GM23338 (cell line): ENCODE measurements around the gene REM2. TPM values are rescaled to one million over a fixed set of nuclear protein-coding genes. Genes with fewer than 3 reads are reported as not detected.
A peak's percentile ranks its signal among the peaks of the same experiment; 100 is the strongest.
"Not testable (repeated sequence)": the region's sequence is repeated elsewhere in the genome, so short reads cannot be mapped to it uniquely, and the experiment has no call there.

Experiments
- ATAC-seq: fragments of 200-7000 bp; cut with Tn5 transposase; 3 replicates; pipeline ENCODE4 v1.9.1; 2020
- DNase-seq: peaks from one replicate; pipeline ENCODE4 v3.0.0-alpha.2; 2015; ENCODE audit warnings: low spot score
- H2AFZ ChIP-seq: fragments of 200-600 bp; sonication (generic); 2 replicates; pipeline ENCODE4 v1.8.0; 2016; ENCODE audit warnings: antibody characterized with exemption, mild to moderate bottlenecking, moderate library complexity
- H3F3A ChIP-seq: fragments of 200-600 bp; sonication (generic); replicated peaks from 2 replicates; pipeline ENCODE4 v1.8.0; 2017; ENCODE audit warnings: antibody characterized with exemption, mixed run types, low read depth
- H3K27ac ChIP-seq: fragments of 200-600 bp; sonication (generic); 2 replicates; pipeline ENCODE4 v1.6.1; 2016; ENCODE audit warnings: low read depth
- H3K27me3 ChIP-seq: fragments of 200-600 bp; sonication (generic); 2 replicates; pipeline ENCODE4 v1.8.0; 2016; ENCODE audit warnings: mild to moderate bottlenecking, mixed run types, moderate library complexity; ENCODE audit not compliant: insufficient read depth
- H3K36me3 ChIP-seq: fragments of 200-600 bp; sonication (generic); 2 replicates; pipeline ENCODE4 v1.8.0; 2016; ENCODE audit warnings: mild to moderate bottlenecking; ENCODE audit not compliant: insufficient read depth
- H3K4me1 ChIP-seq: fragments of 200-600 bp; sonication (generic); 2 replicates; pipeline ENCODE4 v1.8.0; 2016; ENCODE audit warnings: mild to moderate bottlenecking, moderate library complexity; ENCODE audit not compliant: insufficient read depth
- H3K4me2 ChIP-seq: fragments of 200-600 bp; sonication (generic); 2 replicates; pipeline ENCODE4 v1.7.1; 2017; ENCODE audit warnings: mixed run types
- H3K4me3 ChIP-seq: fragments of 200-600 bp; sonication (generic); 2 replicates; pipeline ENCODE4 v1.6.1; 2016; ENCODE audit warnings: mixed run types
- H3K79me2 ChIP-seq: fragments of 200-600 bp; sonication (generic); replicated peaks from 2 replicates; pipeline ENCODE4 v1.8.0; 2017; ENCODE audit warnings: mild to moderate bottlenecking; ENCODE audit not compliant: insufficient read depth
- H3K9me2 ChIP-seq: fragments of 200-600 bp; sonication (generic); 2 replicates; pipeline ENCODE4 v1.8.0; 2017; ENCODE audit not compliant: insufficient read depth
- H4K20me1 ChIP-seq: fragments of 200-600 bp; sonication (generic); replicated peaks from 2 replicates; pipeline ENCODE4 v1.8.0; 2017; ENCODE audit warnings: mild to moderate bottlenecking; ENCODE audit not compliant: insufficient read depth
- H3K27ac Mint-ChIP-seq: 2 replicates; pipeline ENCODE4 v1.8.0; 2020; ENCODE audit warnings: inconsistent platforms, mild to moderate bottlenecking, moderate library complexity, mixed read lengths
- H3K27me3 Mint-ChIP-seq: 3 replicates; pipeline ENCODE4 v1.8.0; 2022; ENCODE audit warnings: low read depth, mild to moderate bottlenecking, moderate library complexity, mixed read lengths, inconsistent platforms; ENCODE audit not compliant: insufficient read depth, poor library complexity
- H3K36me3 Mint-ChIP-seq: 3 replicates; pipeline ENCODE4 v1.8.0; 2021; ENCODE audit warnings: low read depth, mild to moderate bottlenecking, inconsistent platforms, moderate library complexity, mixed read lengths
- H3K4me1 Mint-ChIP-seq: 3 replicates; pipeline ENCODE4 v1.8.0; 2020; ENCODE audit warnings: mild to moderate bottlenecking, inconsistent platforms, mixed read lengths
- H3K4me3 Mint-ChIP-seq: 3 replicates; pipeline ENCODE4 v1.8.0; 2021; ENCODE audit warnings: moderate library complexity, mild to moderate bottlenecking, inconsistent platforms, mixed read lengths
- H3K9me3 Mint-ChIP-seq: 3 replicates; pipeline ENCODE4 v1.8.0; 2020; ENCODE audit warnings: moderate library complexity, mild to moderate bottlenecking, inconsistent platforms, mixed read lengths
- CREB1 ChIP-seq: fragments of 250-450 bp; sonication (Bioruptor Pico); IDR thresholded peaks from 2 replicates; pipeline ENCODE4 v1.5.0; 2020; ENCODE audit warnings: low read depth, mild to moderate bottlenecking, moderate library complexity
- CTCF ChIP-seq, 2 experiments: fragments of 200-600 bp in 1 of 2; sonication (generic) in 1 of 2; conservative IDR thresholded peaks; 2 replicates each; pipeline versions ENCODE4 v1.5.1 to v1.6.1; 2016 to 2017; ENCODE audit warnings: antibody characterized with exemption in 2 of 2, low read depth in 2 of 2, mild to moderate bottlenecking in 2 of 2, moderate library complexity in 1 of 2
- EZH2 ChIP-seq: fragments of 200-600 bp; sonication (generic); IDR thresholded peaks from one replicate; pipeline ENCODE4 v1.8.0; 2017; ENCODE audit warnings: antibody characterized with exemption, mild to moderate bottlenecking, low read depth; ENCODE audit not compliant: unreplicated experiment
- EZH2phosphoT487 ChIP-seq: fragments of 200-600 bp; sonication (generic); IDR thresholded peaks from one replicate; pipeline ENCODE4 v1.8.1; 2018; ENCODE audit warnings: antibody characterized with exemption; ENCODE audit not compliant: unreplicated experiment
- JUNB ChIP-seq: IDR thresholded peaks from one replicate; pipeline ENCODE4 v1.6.1; 2016; ENCODE audit warnings: antibody characterized with exemption; ENCODE audit not compliant: unreplicated experiment
- NANOG ChIP-seq: IDR thresholded peaks from 2 replicates; pipeline ENCODE4 v1.6.1; 2016; ENCODE audit warnings: antibody characterized with exemption, borderline replicate concordance
- REST ChIP-seq: IDR thresholded peaks from one replicate; pipeline ENCODE4 v1.6.1; 2018; ENCODE audit warnings: antibody characterized with exemption; ENCODE audit not compliant: unreplicated experiment
- STAT1 ChIP-seq: IDR thresholded peaks from one replicate; pipeline ENCODE4 v1.6.1; 2016; ENCODE audit warnings: antibody characterized with exemption; ENCODE audit not compliant: unreplicated experiment
- ZNF114 ChIP-seq: fragments of 250-450 bp; sonication (Bioruptor Pico); IDR thresholded peaks from 2 replicates; pipeline ENCODE4 v1.5.0; 2020; ENCODE audit warnings: mild to moderate bottlenecking, moderate library complexity
- ZNF331 ChIP-seq: fragments of 250-450 bp; sonication (Bioruptor Pico); IDR thresholded peaks from 2 replicates; pipeline ENCODE4 v1.5.0; 2020; ENCODE audit warnings: low read depth, mild to moderate bottlenecking, moderate library complexity
- polyA plus RNA-seq: library from polyadenylated mRNA; unstranded; fragments of >200 nt; fragmentation: Nextera tagmentation; extraction: Ambion mirVana; gene quantifications from 2 replicates; pipeline ENCODE4 v1.2.1, GENCODE V29; 2016
- total RNA-seq: library from RNA; depleted of rRNA; stranded (reverse); fragments of >200 nt; shearing (Covaris generic); gene quantifications from 2 replicates; pipeline ENCODE4 v1.2.3, GENCODE V29; 2014

The REM2 gene
- total and polyA plus RNA-seq, 2 experiments from 2014 or later: 0.31 to 2.9 TPM

- H3K27me3 ChIP-seq, H3K4me3 Mint-ChIP-seq, H3K27ac ChIP-seq, H3K4me1 ChIP-seq, H2AFZ ChIP-seq, DNase-seq, H3K27ac Mint-ChIP-seq, H3K4me3 ChIP-seq, H3K36me3 ChIP-seq, H3K36me3 Mint-ChIP-seq, H3F3A ChIP-seq, H4K20me1 ChIP-seq, H3K79me2 ChIP-seq, ATAC-seq, H3K27me3 Mint-ChIP-seq, H3K9me3 Mint-ChIP-seq, H3K4me2 ChIP-seq, H3K9me2 ChIP-seq, H3K4me1 Mint-ChIP-seq: not testable (repeated sequence)
These were observed 22.6 kb upstream of the REM2 start for GRCh38 chr14:22860377-22860776.

- H3K36me3 ChIP-seq: no peaks in the 10 kb centered on the region
- ATAC-seq: no peak
- no peak for DNase-seq
- H3K9me3 Mint-ChIP-seq: no peaks in the 10 kb centered on the region; the same call in 2 of the 3 replicates
- no peaks in the 10 kb centered on the region for H3F3A ChIP-seq
- no peak overlapping the region for H3K4me3 ChIP-seq
- H3K4me2 ChIP-seq: no peak overlapping the region
- no peak overlapping the region for H3K27ac Mint-ChIP-seq
- no peaks in the 10 kb centered on the region for H4K20me1 ChIP-seq
- no peaks in the 10 kb centered on the region for H3K9me2 ChIP-seq
- H3K4me3 Mint-ChIP-seq: no peak overlapping the region
- H3K4me1 ChIP-seq: no peaks in the 10 kb centered on the region
- H3K27ac ChIP-seq: no peak overlapping the region
- H3K79me2 ChIP-seq: no peaks in the 10 kb centered on the region
- no peaks in the 10 kb centered on the region; the same call in 2 of the 3 replicates for H3K36me3 Mint-ChIP-seq
- TF ChIP-seq JUNB (no peak), REST (no peak), EZH2 (no peak), NANOG (no peak), ZNF331 (CRISPR knock-in tag) (no peak), EZH2phosphoT487 (no peak), CREB1 (CRISPR knock-in tag) (no peak)
- H2AFZ ChIP-seq: peak overlapping the region; percentile 66; the same call in 1 of the 2 replicates
- H3K4me1 Mint-ChIP-seq: no peaks in the 10 kb centered on the region
- H3K27me3 Mint-ChIP-seq: no peaks in the 10 kb centered on the region
- H3K27me3 ChIP-seq: no peaks in the 10 kb centered on the region
These were observed 21.4 kb upstream of the REM2 start for GRCh38 chr14:22861651-22862050.

GRCh38 chr14:22864979-22865378, 18.0 kb upstream of the REM2 start:
- Mint-ChIP-seq H3K27ac (no peak overlapping the region), H3K9me3 (no peaks in the 10 kb centered on the region; the same call in 2 of the 3 replicates), H3K4me1 (no peaks in the 10 kb centered on the region; the same call in 2 of the 3 replicates), H3K27me3 (no peaks in the 10 kb centered on the region), H3K36me3 (no peaks in the 10 kb centered on the region), H3K4me3 (no peak overlapping the region; the same call in 2 of the 3 replicates)
- Histone ChIP-seq H3K9me2 (no peaks in the 10 kb centered on the region), H3K4me3 (no peak overlapping the region), H3K27me3 (no peaks in the 10 kb centered on the region), H3K79me2 (no peaks in the 10 kb centered on the region), H3K4me1 (peaks cover 5% of the 10 kb centered on the region; the same call in 1 of the 2 replicates), H3F3A (no peaks in the 10 kb centered on the region), H2AFZ (peak overlapping the region; percentile 54; the same call in 1 of the 2 replicates), H3K36me3 (no peaks in the 10 kb centered on the region), H3K4me2 (no peak overlapping the region), H4K20me1 (no peaks in the 10 kb centered on the region), H3K27ac (no peak overlapping the region)
- DNase-seq (no peak), ATAC-seq (no peak)
- TF ChIP-seq ZNF114 (CRISPR knock-in tag) (no peak), EZH2 (no peak), CTCF (conservative IDR thresholded peaks at IDR 0.05; ENCODE audit: low read depth in 2 of 2) (no peak), REST (no peak), CREB1 (CRISPR knock-in tag) (no peak), ZNF331 (CRISPR knock-in tag) (no peak), JUNB (no peak), EZH2phosphoT487 (no peak), STAT1 (no peak)
